Measurements from ENCODE around the gene SPATA2L. TPM values are rescaled to one million over a fixed set of nuclear protein-coding genes. Genes with fewer than 3 reads are reported as not detected.

The SPATA2L gene
- total RNA-seq, 4 donors from 2014 or later: 14.1 to 32.3 (median 21.5) TPM

GRCh38 chr16:89661215-89661614 lies 40.3 kb downstream of the SPATA2L start:
- H3K27ac ChIP-seq: no peak overlapping the region
- no peaks in the 10 kb centered on the region for H3K9me3 ChIP-seq
- 90% methylated on average over 9 of the region's 9 CpGs for WGBS
- H3K4me3 ChIP-seq: no peak overlapping the region
- no peak for DNase-seq (ENCODE audit: low spot score in 2 of 2)
- peaks cover 24% of the 10 kb centered on the region for H3K36me3 ChIP-seq
- H3K4me1 ChIP-seq: peaks cover 26% of the 10 kb centered on the region
- no peaks in the 10 kb centered on the region for H3K27me3 ChIP-seq
- TF ChIP-seq EP300 (IDR thresholded peaks at IDR 0.05): no peak
- TF ChIP-seq CTCF (IDR thresholded peaks at IDR 0.05): no peak
- no peak for TF ChIP-seq POLR2AphosphoS5 (IDR thresholded peaks at IDR 0.05)
- TF ChIP-seq POLR2A (IDR thresholded peaks at IDR 0.05): no peak

GRCh38 chr16:89660146-89660545 lies 41.4 kb downstream of the SPATA2L start:
- 91% methylated on average over 7 of the region's 7 CpGs for WGBS
- Histone ChIP-seq H3K4me1 (peaks cover 26% of the 10 kb centered on the region), H3K9me3 (no peaks in the 10 kb centered on the region), H3K27me3 (no peaks in the 10 kb centered on the region), H3K4me3 (no peak overlapping the region), H3K27ac (no peak overlapping the region), H3K36me3 (peaks cover 24% of the 10 kb centered on the region)
- DNase-seq (ENCODE audit: low spot score in 2 of 2): no peak
- TF ChIP-seq EP300 (IDR thresholded peaks at IDR 0.05): no peak
- TF ChIP-seq POLR2A (IDR thresholded peaks at IDR 0.05): no peak
- TF ChIP-seq CTCF (IDR thresholded peaks at IDR 0.05): no peak
- no peak for TF ChIP-seq POLR2AphosphoS5 (IDR thresholded peaks at IDR 0.05)

DNA sequence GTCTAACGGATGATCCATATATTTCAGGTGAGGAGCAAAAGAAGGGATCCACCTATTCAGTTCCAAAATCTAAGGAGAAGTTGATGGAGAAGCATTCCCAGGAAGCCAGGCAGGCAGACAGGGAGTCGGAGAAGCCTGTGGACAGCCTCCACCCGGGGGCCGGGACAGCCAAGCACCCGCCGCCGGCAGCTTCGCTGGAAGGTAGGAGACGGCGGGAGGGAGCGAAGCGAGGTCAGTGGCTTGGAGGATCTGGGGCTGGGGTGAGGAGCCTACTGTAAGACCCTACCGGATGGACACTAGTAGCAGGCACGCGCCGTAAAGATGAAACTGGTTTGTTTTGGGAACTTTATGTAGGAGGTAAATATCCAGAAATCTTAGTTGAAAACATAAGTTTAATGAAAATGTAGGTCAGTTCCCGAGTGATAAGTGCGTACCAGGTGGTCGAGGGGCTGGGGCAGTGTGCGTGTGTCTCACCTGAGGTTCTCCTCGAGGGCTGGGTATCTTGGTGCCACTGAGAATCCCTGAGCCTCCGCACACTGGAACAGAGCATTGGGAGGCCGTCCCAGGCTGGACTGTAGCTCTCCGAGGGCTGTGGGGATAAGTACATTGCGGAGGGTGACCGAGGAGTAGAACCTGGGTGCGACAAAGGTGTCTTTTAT lies 43.2 kb downstream of the SPATA2L start:
- no peak for TF ChIP-seq POLR2AphosphoS5 (IDR thresholded peaks at IDR 0.05)
- TF ChIP-seq CTCF (IDR thresholded peaks at IDR 0.05): no peak
- TF ChIP-seq EP300 (IDR thresholded peaks at IDR 0.05): no peak
- TF ChIP-seq POLR2A (IDR thresholded peaks at IDR 0.05): no peak
- H3K36me3 ChIP-seq: peaks cover 25% of the 10 kb centered on the region
- H3K27ac ChIP-seq: peak overlapping the region; percentile 68
- no peaks in the 10 kb centered on the region for H3K9me3 ChIP-seq
- peak overlapping the region; percentile 75 for H3K4me3 ChIP-seq
- H3K27me3 ChIP-seq: no peaks in the 10 kb centered on the region
- peak in 1 of 2 donors; percentile 77 for DNase-seq (ENCODE audit: low spot score in 2 of 2)
- 9% methylated on average over 25 of the region's 27 CpGs for WGBS
- H3K4me1 ChIP-seq: peaks cover 26% of the 10 kb centered on the region

DNA sequence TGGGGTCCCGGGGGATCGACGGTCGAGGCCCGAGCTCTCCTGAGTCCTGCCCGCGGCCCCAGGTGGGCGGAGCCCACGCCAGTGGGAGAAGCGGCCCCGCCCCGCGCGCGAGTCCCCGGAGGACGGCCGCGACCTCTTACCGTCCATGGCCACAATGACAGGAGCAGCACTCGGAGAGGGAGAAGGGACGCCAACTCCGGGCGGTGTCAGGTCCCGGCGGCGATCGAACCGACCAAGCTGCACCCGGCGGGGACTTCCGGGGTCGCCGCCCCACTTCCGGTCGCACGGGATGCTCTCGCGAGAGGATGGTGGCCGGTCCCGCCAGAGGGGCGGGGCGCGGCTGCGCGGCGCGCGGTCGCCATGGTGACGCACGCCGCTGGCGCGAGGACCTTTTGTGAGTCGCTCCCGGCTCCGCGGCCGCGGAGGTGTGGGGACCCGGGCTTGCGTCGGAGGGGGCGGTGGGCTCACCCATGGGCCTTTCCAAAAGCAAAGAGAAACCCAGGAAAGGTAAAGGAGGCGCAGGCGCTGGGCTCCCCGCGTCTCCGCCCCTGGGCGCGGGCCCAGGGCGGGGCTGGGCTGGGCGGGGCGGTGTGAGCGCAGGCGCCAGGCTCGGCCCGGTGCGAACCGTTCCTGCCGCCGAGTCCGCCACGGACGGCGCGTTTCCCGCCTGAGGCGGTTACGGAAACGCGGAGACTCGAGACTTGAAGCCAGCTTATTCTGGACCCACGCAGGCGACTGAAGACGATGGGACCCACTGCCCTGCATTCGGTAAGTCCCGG lies 43.9 kb downstream of the SPATA2L start, which contains the start of the genes CHMP1A and SPATA33:
CHMP1A (minus strand) TSS at position 267 of the 779 bp plus-strand sequence; CDS start at position 147, 120 bp downstream.
SPATA33 (plus strand) TSS at position 395 of the 779 bp plus-strand sequence; CDS start at position 471, 76 bp downstream.
- Histone ChIP-seq H3K4me1 (peaks cover 26% of the 10 kb centered on the region), H3K36me3 (peaks cover 27% of the 10 kb centered on the region), H3K4me3 (peak within 1 kb of the TSS; percentile 75), H3K27ac (peak within 1 kb of the TSS; percentile 68), H3K9me3 (no peaks in the 10 kb centered on the region), H3K27me3 (no peaks in the 10 kb centered on the region)
- TF ChIP-seq POLR2A (IDR thresholded peaks at IDR 0.05): peak in 1 of 2 donors; percentile 34
- no peak for TF ChIP-seq CTCF (IDR thresholded peaks at IDR 0.05)
- TF ChIP-seq POLR2AphosphoS5 (IDR thresholded peaks at IDR 0.05): peak; percentile 56 to 86 (median 73)
- 0% methylated on average over 3 of the region's 99 CpGs for WGBS
- DNase-seq (ENCODE audit: low spot score in 2 of 2): peak; percentile 93 to 94
